AG04449 (cell line): ENCODE data around the gene C16orf90.
A peak's percentile ranks its signal among the peaks of the same experiment; 100 is the strongest.

Experiments used
- CTCF ChIA-PET: fragments of 350-600 bp; formaldehyde crosslinking; extraction: SDS; loops from one replicate; lab custom pipeline; 2021; ENCODE audit warnings: antibody characterized with exemption; lab: Yijun Ruan, JAX
- POLR2A ChIA-PET: fragments of 400-600, 350-600 bp; formaldehyde crosslinking; extraction: SDS; loops from one replicate; lab custom pipeline; 2020; ENCODE audit warnings: antibody characterized with exemption, inconsistent platforms; lab: Yijun Ruan, JAX
- DNase-seq: peaks from one replicate; pipeline ENCODE4 v3.0.0-alpha.2; 2010; ENCODE audit warnings: low read depth, low spot score
- H3K4me3 ChIP-seq: 2 replicates; pipeline ENCODE4 v1.5.1; 2011; ENCODE audit warnings: low read depth, mild to moderate bottlenecking, control low read depth, low read length
- TF ChIP-seq, protein P1 (sequence below): IDR thresholded peaks from one replicate; pipeline ENCODE4 v1.5.1; 2011; ENCODE audit warnings: mild to moderate bottlenecking, moderate library complexity, low read length, control low read depth, inconsistent platforms; ENCODE audit not compliant: insufficient read depth; ENCODE audit errors: missing control alignments

C16orf90 gene

DNA sequence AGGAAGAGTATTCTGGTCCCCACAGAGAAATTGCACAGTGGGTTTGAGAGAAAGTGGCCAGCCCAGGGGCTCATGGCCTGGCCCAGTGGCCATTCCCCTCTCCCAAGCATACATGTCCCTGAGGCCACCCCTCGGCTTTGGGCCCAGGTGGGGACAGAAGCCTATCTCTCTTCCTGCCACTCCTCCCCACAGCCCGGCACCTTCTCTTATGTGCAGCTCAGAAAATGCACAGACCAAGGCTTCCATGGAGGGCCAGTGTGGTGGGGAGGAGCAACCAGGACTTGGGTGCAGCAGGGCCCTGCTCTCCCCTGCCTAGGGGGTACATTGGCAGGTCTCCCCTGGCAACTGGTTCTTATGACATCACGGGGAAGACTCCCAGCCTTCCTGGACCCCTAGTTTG is at the start of gene C16orf90:
Gene C16orf90, minus strand, starts transcription at position 314 of the 400 bp plus-strand sequence. Its CDS starts 68 bp downstream, at position 246.
- POLR2A ChIA-PET: no interaction called here

GRCh38 chr16:3542601-3543373 is 47.5 kb upstream of the C16orf90 start:
- DNase-seq: no peak
- TF ChIP-seq, protein P1, sequence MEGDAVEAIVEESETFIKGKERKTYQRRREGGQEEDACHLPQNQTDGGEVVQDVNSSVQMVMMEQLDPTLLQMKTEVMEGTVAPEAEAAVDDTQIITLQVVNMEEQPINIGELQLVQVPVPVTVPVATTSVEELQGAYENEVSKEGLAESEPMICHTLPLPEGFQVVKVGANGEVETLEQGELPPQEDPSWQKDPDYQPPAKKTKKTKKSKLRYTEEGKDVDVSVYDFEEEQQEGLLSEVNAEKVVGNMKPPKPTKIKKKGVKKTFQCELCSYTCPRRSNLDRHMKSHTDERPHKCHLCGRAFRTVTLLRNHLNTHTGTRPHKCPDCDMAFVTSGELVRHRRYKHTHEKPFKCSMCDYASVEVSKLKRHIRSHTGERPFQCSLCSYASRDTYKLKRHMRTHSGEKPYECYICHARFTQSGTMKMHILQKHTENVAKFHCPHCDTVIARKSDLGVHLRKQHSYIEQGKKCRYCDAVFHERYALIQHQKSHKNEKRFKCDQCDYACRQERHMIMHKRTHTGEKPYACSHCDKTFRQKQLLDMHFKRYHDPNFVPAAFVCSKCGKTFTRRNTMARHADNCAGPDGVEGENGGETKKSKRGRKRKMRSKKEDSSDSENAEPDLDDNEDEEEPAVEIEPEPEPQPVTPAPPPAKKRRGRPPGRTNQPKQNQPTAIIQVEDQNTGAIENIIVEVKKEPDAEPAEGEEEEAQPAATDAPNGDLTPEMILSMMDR: no peak
- no peak overlapping the region for H3K4me3 ChIP-seq
- POLR2A ChIA-PET: no interaction called here
- CTCF ChIA-PET: no interaction called here

More for the DNA sequence above, at the start of gene C16orf90:
- H3K4me3 ChIP-seq: no peak within 1 kb of the TSS
- DNase-seq: no peak
- TF ChIP-seq, protein P1: no peak
- CTCF ChIA-PET: interaction anchor here (1.4 kb wide), 1 partner anchor 11 kb away, joined by 3 read pairs; no protein-coding TSS in a partner anchor

GRCh38 chr16:3541527-3542155 is 46.4 kb upstream of the C16orf90 start:
- CTCF ChIA-PET: no interaction called here
- POLR2A ChIA-PET: no interaction called here
- H3K4me3 ChIP-seq: no peak overlapping the region
- TF ChIP-seq, protein P1: no peak
- no peak for DNase-seq

DNA sequence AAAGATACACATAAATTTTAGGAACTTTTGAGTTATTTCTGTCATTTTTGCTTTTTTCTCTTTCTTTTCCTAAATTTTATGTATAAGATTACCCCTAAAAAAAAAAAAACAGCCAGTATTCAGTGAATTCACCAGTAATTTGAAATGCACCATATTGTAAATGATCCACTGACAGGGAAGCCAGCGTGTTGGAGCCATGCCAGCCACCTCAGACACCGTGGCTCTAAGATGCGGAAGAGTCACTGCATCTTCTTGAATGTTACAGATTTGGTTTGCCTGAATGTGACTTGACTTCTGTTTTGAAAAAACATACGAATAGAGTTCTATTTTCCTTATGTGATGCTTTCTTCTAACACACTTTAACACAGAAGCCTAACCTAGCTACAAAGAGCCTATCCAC is 42.9 kb upstream of the C16orf90 start:
- CTCF ChIA-PET: no interaction called here
- no peak for DNase-seq
- TF ChIP-seq, protein P1: no peak
- no peak overlapping the region for H3K4me3 ChIP-seq
- POLR2A ChIA-PET: no interaction called here

- POLR2A ChIA-PET: interaction anchor here (0.7 kb wide), 1 partner anchor 313 kb away, joined by 3 read pairs; no protein-coding TSS in a partner anchor
- DNase-seq: no peak
- 0 out of 2 replicates have a peak overlapping the region, but pooled peaks have one; percentile 9 for H3K4me3 ChIP-seq
- CTCF ChIA-PET: interaction anchor here (1.6 to 3.0 kb wide), 2 partner anchors 10 to 12 kb away, joined by 5 to 20 read pairs; no protein-coding TSS in a partner anchor
- TF ChIP-seq, protein P1: no peak
Measured at GRCh38 chr16:3536851-3537250, 41.6 kb upstream of the C16orf90 start.

GRCh38 chr16:3536271-3536731 is 41.0 kb upstream of the C16orf90 start:
- ChIA-PET POLR2A (interaction anchor here (0.7 kb wide), 1 partner anchor 313 kb away, joined by 3 read pairs; no protein-coding TSS in a partner anchor), CTCF (interaction anchor here (1.6 to 3.0 kb wide), 2 partner anchors 9 to 12 kb away, joined by 5 to 20 read pairs; no protein-coding TSS in a partner anchor)
- H3K4me3 ChIP-seq: no peak overlapping the region

More at GRCh38 chr16:3536271-3536731, 41.0 kb upstream of the C16orf90 start:
- TF ChIP-seq, protein P1: no peak
- DNase-seq: peak; percentile 76
